Heart left ventricle (tissue), 13 donors: ENCODE measurements around the gene HHATL.

ENCODE experiments used
- POLR2A ChIP-seq, 2 donors: fragments of 450-650 bp; IDR thresholded peaks; one replicate each; pipeline ENCODE4 v1.6.1; 2017; ENCODE audit warnings: antibody characterized with exemption in 2 of 2, mild to moderate bottlenecking in 2 of 2, moderate library complexity in 2 of 2
- TF ChIP-seq, protein P1 (sequence below), 12 donors: fragments of 200-600 bp; sonication (generic) in 4 of 12; IDR thresholded peaks; one replicate each; pipeline versions ENCODE4 v1.5.0 to v1.8.0; 2018 to 2022; ENCODE audit warnings: antibody characterized with exemption in 12 of 12, mild to moderate bottlenecking in 5 of 12
- donor health status: ischemic (EF 13 %, LVEDD 7.1; RV severe dilation, severe dysfunction).
- donor health status: DM: no; HTN: yes; CAD: no.
- donor health status: DM: no; HTN: no; CAD: no.
- donor health status: ischemic (EF 25% LVEDD 6.9; RV normal size, moderate dysfunction).
- donor health status: ischemic (EF 25% LVEDD 5.7; RV mildly dilated, moderate dysfunction).
- donor health status: ischemic (EF 35%, LVEDD 5.7; RV mildly dilated, moderate dysfunction).
- donor health status: nonischemic (EF 11% LVEDD 7.7; RV severe dilation, severe dysfunction).
- donor health status: DM: yes; HTN: yes; CAD: no.
- donor health status: PGD.
- donor health status: ischemic (EF 29% LVEDD 5.4; RV normal size, mild dysfunction).
- donor health status: nonischemic (EF 23%, LVEDD 6.1; RV moderate dilation, normal function).

DNA sequence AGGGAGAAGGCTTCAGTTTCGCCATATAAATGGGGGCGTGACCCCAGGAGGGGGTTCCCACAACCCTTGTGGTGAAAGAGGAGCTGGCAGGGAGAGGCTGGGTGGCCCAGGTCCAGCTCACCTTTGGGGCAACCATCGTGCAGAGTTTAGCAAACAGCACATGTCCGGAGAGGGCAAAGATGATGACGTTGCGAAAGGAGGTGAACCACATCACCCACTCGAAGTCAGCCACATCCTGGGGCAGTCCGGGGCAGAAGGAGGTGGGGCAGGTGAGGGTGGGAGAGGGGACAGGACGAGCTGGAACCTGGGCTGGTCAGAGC lies 3.7 kb downstream of the HHATL start:
- TF ChIP-seq, protein P1, sequence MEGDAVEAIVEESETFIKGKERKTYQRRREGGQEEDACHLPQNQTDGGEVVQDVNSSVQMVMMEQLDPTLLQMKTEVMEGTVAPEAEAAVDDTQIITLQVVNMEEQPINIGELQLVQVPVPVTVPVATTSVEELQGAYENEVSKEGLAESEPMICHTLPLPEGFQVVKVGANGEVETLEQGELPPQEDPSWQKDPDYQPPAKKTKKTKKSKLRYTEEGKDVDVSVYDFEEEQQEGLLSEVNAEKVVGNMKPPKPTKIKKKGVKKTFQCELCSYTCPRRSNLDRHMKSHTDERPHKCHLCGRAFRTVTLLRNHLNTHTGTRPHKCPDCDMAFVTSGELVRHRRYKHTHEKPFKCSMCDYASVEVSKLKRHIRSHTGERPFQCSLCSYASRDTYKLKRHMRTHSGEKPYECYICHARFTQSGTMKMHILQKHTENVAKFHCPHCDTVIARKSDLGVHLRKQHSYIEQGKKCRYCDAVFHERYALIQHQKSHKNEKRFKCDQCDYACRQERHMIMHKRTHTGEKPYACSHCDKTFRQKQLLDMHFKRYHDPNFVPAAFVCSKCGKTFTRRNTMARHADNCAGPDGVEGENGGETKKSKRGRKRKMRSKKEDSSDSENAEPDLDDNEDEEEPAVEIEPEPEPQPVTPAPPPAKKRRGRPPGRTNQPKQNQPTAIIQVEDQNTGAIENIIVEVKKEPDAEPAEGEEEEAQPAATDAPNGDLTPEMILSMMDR (IDR thresholded peaks at IDR 0.05): no peak
- TF ChIP-seq POLR2A (IDR thresholded peaks at IDR 0.05): no peak
